HepG2 (cell line): ENCODE data around the gene KCNJ14. TPM values are rescaled to one million over a fixed set of nuclear protein-coding genes. Genes with fewer than 3 reads are reported as not detected.

Source experiments
- ADNP ChIP-seq: sonication (generic); formaldehyde crosslinking; IDR thresholded peaks from 2 replicates; pipeline ENCODE4 v1.4.0; 2020; ENCODE audit warnings: missing genetic modification reagents
- CENPBD1 ChIP-seq: sonication (generic); formaldehyde crosslinking; IDR thresholded peaks from 2 replicates; pipeline ENCODE4 v1.8.0; 2022; ENCODE audit warnings: missing genetic modification reagents, low read depth, mild to moderate bottlenecking, borderline replicate concordance
- CREM ChIP-seq, 2 experiments: sonication (generic) in 1 of 2; formaldehyde crosslinking in 1 of 2; IDR thresholded peaks; 2 replicates each; pipeline versions ENCODE4 v1.4.0 to v1.6.1; 2016 to 2020; ENCODE audit warnings: antibody characterized with exemption in 1 of 2, mild to moderate bottlenecking in 1 of 2, missing genetic modification reagents in 1 of 2
- HNRNPL ChIP-seq: fragments of 200-400 bp; formaldehyde crosslinking; IDR thresholded peaks from 2 replicates; pipeline ENCODE4 v1.6.1; 2017; ENCODE audit warnings: mild to moderate bottlenecking, low read depth, low read length
- JDP2 ChIP-seq: sonication (generic); formaldehyde crosslinking; IDR thresholded peaks from 2 replicates; pipeline ENCODE4 v1.8.1; 2022; ENCODE audit warnings: missing genetic modification reagents, borderline replicate concordance
- KDM2A ChIP-seq: sonication (generic); formaldehyde crosslinking; IDR thresholded peaks from 2 replicates; pipeline ENCODE4 v1.4.0; 2020; ENCODE audit warnings: low read depth, missing genetic modification reagents, borderline replicate concordance
- MAFF ChIP-seq: IDR thresholded peaks from 2 replicates; pipeline ENCODE4 v1.6.1; 2011; ENCODE audit warnings: low read depth, low read length, improper control_type of control experiment
- MAX ChIP-seq: IDR thresholded peaks from 2 replicates; pipeline ENCODE4 v1.6.1; 2012; ENCODE audit warnings: inconsistent platforms
- MTERF4 ChIP-seq: sonication (generic); formaldehyde crosslinking; IDR thresholded peaks from 2 replicates; pipeline ENCODE4 v1.8.0; 2023; ENCODE audit warnings: mild to moderate bottlenecking, missing genetic modification reagents
- REL ChIP-seq: sonication (generic); formaldehyde crosslinking; conservative IDR thresholded peaks from 2 replicates; pipeline ENCODE4 v1.8.0; 2022; ENCODE audit warnings: mild to moderate bottlenecking, missing genetic modification reagents, moderate library complexity
- SALL1 ChIP-seq: sonication (generic); formaldehyde crosslinking; IDR thresholded peaks from 2 replicates; pipeline ENCODE4 v1.8.0; 2022; ENCODE audit warnings: mild to moderate bottlenecking, missing genetic modification reagents
- SMARCC2 ChIP-seq: fragments of 450-650 bp; IDR thresholded peaks from 2 replicates; pipeline ENCODE4 v1.6.1; 2017; ENCODE audit warnings: antibody characterized with exemption, mild to moderate bottlenecking
- ZNF639 ChIP-seq: conservative IDR thresholded peaks from 2 replicates; pipeline ENCODE4 v1.6.1; 2018; ENCODE audit warnings: missing genetic modification reagents
- ZSCAN20 ChIP-seq: sonication (generic); formaldehyde crosslinking; IDR thresholded peaks from 2 replicates; pipeline ENCODE4 v1.4.0; 2020; ENCODE audit warnings: missing genetic modification reagents, mild to moderate bottlenecking, borderline replicate concordance
- polyA plus RNA-seq, 8 experiments: library from polyadenylated mRNA; depleted of rRNA in 3 of 8; stranded (reverse) in 7 of 8; unstranded in 1 of 8; fragments of >200 nt; fragmentation: Illumina TruSeq in 4 of 8; extraction: Trizol in 4 of 8; gene quantifications; 2 replicates each; pipeline versions ENCODE4 v1.2.1 to v1.2.3, GENCODE V29; 2011 to 2016; ENCODE audit warnings: low read depth in 4 of 8, missing spikeins in 1 of 8, mixed read lengths in 1 of 8; ENCODE audit not compliant: insufficient read depth in 1 of 8
- total RNA-seq, 5 experiments: library from RNA; depleted of rRNA; stranded (reverse); fragments of >200 nt; fragmentation: Illumina TruSeq; extraction: Trizol; gene quantifications; 2 replicates each; pipeline ENCODE4 v1.2.3, GENCODE V29; 2016; ENCODE audit warnings: low read depth in 1 of 5
- TF ChIP-seq, protein P1 (sequence below): sonication (generic); formaldehyde crosslinking; IDR thresholded peaks from 2 replicates; pipeline ENCODE4 v1.4.0; 2020; ENCODE audit warnings: missing genetic modification reagents, borderline replicate concordance

Gene KCNJ14
- total and polyA plus RNA-seq, 2 of the 13 experiments (the other 11 are each of a cell fraction or from before 2014, with no cell fraction given): 0.20 to 0.51 TPM

GRCh38 chr19:48445606-48446481 is 9.5 kb upstream of the KCNJ14 start, which contains the start of gene GRWD1 (continued):
- TF ChIP-seq, protein P1, sequence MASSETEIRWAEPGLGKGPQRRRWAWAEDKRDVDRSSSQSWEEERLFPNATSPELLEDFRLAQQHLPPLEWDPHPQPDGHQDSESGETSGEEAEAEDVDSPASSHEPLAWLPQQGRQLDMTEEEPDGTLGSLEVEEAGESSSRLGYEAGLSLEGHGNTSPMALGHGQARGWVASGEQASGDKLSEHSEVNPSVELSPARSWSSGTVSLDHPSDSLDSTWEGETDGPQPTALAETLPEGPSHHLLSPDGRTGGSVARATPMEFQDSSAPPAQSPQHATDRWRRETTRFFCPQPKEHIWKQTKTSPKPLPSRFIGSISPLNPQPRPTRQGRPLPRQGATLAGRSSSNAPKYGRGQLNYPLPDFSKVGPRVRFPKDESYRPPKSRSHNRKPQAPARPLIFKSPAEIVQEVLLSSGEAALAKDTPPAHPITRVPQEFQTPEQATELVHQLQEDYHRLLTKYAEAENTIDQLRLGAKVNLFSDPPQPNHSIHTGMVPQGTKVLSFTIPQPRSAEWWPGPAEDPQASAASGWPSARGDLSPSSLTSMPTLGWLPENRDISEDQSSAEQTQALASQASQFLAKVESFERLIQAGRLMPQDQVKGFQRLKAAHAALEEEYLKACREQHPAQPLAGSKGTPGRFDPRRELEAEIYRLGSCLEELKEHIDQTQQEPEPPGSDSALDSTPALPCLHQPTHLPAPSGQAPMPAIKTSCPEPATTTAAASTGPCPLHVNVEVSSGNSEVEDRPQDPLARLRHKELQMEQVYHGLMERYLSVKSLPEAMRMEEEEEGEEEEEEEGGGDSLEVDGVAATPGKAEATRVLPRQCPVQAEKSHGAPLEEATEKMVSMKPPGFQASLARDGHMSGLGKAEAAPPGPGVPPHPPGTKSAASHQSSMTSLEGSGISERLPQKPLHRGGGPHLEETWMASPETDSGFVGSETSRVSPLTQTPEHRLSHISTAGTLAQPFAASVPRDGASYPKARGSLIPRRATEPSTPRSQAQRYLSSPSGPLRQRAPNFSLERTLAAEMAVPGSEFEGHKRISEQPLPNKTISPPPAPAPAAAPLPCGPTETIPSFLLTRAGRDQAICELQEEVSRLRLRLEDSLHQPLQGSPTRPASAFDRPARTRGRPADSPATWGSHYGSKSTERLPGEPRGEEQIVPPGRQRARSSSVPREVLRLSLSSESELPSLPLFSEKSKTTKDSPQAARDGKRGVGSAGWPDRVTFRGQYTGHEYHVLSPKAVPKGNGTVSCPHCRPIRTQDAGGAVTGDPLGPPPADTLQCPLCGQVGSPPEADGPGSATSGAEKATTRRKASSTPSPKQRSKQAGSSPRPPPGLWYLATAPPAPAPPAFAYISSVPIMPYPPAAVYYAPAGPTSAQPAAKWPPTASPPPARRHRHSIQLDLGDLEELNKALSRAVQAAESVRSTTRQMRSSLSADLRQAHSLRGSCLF (CRISPR knock-in tag): no peak
- no peak for TF ChIP-seq HNRNPL
- TF ChIP-seq KDM2A: peak; percentile 82; the same call in 1 of the 2 replicates
- no peak for TF ChIP-seq ZSCAN20 (CRISPR knock-in tag)
- TF ChIP-seq CREM (IDR thresholded peaks at IDR 0.05): peak; percentile 95
- TF ChIP-seq CREM (CRISPR knock-in tag; IDR thresholded peaks at IDR 0.05): peak; percentile 38; the same call in 1 of the 2 replicates
- no peak for TF ChIP-seq JDP2 (CRISPR knock-in tag)
- peak; percentile 70; the same call in 1 of the 2 replicates for TF ChIP-seq SALL1 (CRISPR knock-in tag)
- peak; percentile 98 for TF ChIP-seq MAX
- TF ChIP-seq ADNP (CRISPR knock-in tag): no peak
- no peak for TF ChIP-seq CENPBD1 (CRISPR knock-in tag)
- no peak for TF ChIP-seq REL
- no peak for TF ChIP-seq ZNF639 (CRISPR knock-in tag)
- no peak for TF ChIP-seq MAFF
- TF ChIP-seq MTERF4 (CRISPR knock-in tag): no peak
- no peak for TF ChIP-seq SMARCC2
